ENCODE data around the gene TMEM37.

DNA sequence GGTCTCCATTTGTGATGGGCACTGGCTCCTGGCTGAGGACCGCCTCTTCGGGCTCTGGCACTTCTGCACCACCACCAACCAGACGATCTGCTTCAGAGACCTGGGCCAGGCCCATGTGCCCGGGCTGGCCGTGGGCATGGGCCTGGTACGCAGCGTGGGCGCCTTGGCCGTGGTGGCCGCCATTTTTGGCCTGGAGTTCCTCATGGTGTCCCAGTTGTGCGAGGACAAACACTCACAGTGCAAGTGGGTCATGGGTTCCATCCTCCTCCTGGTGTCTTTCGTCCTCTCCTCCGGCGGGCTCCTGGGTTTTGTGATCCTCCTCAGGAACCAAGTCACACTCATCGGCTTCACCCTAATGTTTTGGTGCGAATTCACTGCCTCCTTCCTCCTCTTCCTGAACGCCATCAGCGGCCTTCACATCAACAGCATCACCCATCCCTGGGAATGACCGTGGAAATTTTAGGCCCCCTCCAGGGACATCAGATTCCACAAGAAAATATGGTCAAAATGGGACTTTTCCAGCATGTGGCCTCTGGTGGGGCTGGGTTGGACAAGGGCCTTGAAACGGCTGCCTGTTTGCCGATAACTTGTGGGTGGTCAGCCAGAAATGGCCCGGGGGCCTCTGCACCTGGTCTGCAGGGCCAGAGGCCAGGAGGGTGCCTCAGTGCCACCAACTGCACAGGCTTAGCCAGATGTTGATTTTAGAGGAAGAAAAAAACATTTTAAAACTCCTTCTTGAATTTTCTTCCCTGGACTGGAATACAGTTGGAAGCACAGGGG, 5.5 kb downstream of the TMEM37 start:
- TF ChIP-seq CTCF (conservative IDR thresholded peaks at IDR 0.05 in 1 of 2, IDR thresholded peaks at IDR 0.05 in 1 of 2; ENCODE audit: extremely low read depth in 1 of 2, insufficient read depth in 1 of 2, low read depth in 1 of 2, low read length in 2 of 2) (no peak), EZH2 (IDR thresholded peaks at IDR 0.05; ENCODE audit: borderline replicate concordance, low read length) (no peak)
